ENCODE measurements around the gene DNAJC6. TPM values are rescaled to one million over a fixed set of nuclear protein-coding genes. Genes with fewer than 3 reads are reported as not detected.
"Not testable (repeated sequence)": the region's sequence is repeated elsewhere in the genome, so short reads cannot be mapped to it uniquely, and the experiment has no call there.

The DNAJC6 gene
- polyA plus RNA-seq, 12 donors = 0.50 to 2.6 (median 1.1) TPM; not detected in 1

DNA sequence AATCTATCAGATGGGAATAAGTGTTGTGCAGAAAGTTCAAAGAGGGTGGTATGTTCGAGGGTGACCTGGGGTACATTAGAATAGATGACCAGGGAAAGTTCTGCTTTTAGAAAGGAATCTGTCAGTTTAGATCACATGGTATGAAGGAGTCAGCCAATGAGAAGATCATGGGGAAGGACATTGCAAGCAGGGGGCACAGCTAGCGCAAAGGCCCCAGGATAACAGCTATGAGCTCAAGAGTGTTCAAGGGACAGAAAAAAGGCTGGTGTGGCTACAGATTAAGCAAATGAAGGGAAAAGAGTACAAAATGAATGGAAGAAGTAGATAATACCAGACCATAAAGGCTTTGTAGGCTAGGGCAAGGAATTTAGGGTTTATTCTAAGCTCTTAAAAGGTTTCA lies 119.7 kb downstream of the DNAJC6 start:
- no peak for DNase-seq

DNA sequence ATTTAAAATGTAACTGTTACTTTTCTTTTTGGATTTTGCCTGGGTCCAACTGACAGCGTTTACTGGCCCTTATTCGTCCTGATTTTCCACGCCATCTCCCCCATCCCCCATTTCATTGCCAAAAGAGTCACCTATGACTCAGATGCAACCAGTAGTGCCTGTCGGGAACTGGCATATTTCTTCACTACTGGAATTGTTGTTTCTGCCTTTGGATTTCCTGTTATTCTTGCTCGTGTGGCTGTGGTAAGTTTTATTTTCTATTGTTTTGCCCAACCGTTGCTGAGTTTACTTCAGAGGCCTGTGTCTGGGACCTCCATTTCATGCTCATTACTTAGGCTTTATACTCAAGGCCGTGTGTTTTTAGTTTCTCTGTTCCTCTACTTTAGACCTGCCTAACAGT lies 120.5 kb downstream of the DNAJC6 start:
- DNase-seq = no peak

DNA sequence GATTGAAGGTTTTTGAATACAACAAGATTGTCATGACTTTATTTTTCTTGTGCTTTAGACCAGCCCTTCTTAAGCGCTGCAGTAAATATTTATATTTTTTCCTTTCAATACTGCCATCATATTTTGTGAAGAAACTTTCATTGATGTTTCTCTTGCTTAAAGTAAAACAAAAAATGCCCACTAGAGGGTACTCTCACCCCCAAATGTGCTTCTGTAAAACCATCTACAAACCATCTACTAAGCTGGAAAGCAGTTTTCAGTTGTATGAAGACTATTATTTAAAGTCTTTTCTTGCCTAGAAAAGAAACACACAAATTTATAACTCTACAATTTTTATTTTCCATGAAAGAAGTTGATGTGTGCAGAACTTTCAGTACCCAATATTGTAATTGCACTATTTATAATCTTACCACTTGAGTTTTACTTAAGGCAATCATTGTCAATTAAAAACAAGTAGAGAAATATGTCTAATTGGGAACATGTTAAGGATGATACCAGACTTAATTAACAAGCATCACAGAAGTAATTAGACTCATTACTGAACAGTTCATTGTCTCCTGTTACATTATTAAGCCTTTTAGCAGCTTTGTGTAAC lies 121.9 kb downstream of the DNAJC6 start:
- peak; percentile 41 for DNase-seq

DNA sequence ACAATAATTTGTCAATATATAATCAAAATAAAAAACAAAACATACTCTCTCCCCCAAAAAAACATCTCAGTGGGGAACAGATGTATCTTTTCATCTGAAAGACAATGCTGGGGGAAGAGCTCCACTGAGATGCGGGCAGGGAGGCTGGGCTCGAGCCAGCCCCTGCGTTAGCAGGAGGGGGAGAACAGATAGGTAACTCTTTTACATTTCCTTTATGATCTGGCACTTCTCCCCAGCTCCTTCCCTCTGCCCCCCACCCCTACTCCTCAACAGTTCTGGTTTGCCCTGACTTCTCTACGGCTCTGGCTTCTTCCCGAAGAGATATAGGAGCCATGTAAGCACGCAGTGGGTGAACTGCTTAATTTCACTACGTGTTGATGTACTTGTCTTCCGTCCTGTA lies 123.6 kb downstream of the DNAJC6 start:
- DNase-seq = no peak

DNA sequence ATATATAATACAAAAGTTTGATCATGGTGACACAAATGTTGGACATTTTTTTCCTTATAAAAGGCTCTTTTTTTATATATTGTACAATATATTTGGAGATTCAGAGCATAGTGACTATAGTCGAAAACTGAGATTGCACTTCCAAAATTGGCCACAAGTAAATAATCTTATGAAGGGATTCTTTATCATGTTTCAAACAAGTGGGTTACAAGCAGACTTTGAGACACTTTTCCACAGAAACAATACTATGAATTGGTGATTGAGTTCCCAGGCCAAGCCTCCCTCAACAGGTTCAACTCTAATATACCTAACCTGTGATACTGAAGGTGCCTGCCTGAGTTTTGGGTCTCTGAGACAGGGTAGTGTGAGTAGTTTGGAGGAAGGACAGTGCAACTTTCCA lies 124.9 kb downstream of the DNAJC6 start:
- no peak for DNase-seq

DNA sequence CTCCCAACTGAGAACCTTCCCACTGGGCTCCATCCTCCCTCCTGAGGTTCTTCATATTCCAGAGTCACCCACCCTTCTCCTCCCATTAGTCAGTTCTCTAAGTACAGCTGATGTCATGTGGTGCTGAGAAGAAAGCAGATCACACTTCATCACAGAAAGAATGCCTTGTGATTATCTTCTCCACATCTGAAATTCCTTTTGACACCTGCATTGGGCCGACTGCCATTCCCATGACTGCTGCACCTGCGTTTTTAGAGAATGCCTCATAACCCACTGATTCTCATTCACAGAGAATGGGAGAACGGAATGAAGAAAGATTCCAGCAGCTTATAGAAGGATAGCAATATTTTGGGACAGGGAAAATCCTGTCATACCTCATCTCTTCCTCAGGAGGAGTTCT lies 125.4 kb downstream of the DNAJC6 start:
- no peak for DNase-seq

DNA sequence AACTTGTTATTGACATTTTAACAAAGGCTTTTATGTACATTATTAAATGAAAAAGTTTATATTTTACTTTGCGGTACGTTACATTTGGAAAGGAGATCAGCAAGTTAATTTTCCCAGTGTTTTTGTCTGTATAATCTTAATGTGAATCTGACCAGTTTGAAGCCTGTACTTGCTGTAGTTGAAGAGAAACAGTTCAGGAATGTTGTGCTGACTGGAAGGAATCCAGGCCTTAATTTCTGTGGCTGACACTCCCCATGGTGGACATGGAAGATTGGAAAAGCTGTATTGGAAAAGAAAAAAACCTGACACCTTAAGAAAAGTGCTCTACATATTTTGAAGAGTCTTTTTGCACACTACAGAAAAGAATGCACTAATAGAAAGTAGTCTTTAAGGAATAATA lies 126.6 kb downstream of the DNAJC6 start:
- DNase-seq = peak; percentile 37

DNA sequence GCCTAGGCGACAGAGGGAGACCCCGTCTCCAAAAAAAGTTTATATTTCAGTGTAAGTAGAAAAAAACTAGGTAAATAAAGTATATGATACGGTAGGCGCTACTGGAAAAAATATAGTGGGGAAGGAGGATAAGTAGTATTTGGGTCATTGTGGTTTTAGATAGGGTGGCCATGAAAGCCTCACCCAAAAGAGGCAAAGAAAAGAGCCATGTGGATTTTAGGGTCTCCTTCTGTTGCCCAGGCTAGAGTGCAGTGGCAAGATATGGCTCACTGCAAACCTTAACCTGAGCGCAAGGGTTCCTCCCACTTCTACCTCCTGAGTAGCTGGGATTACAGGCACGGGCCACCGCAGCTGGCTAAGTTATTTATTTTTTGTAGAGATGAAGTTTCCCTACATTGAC lies 128.3 kb downstream of the DNAJC6 start:
- no peak for DNase-seq

DNA sequence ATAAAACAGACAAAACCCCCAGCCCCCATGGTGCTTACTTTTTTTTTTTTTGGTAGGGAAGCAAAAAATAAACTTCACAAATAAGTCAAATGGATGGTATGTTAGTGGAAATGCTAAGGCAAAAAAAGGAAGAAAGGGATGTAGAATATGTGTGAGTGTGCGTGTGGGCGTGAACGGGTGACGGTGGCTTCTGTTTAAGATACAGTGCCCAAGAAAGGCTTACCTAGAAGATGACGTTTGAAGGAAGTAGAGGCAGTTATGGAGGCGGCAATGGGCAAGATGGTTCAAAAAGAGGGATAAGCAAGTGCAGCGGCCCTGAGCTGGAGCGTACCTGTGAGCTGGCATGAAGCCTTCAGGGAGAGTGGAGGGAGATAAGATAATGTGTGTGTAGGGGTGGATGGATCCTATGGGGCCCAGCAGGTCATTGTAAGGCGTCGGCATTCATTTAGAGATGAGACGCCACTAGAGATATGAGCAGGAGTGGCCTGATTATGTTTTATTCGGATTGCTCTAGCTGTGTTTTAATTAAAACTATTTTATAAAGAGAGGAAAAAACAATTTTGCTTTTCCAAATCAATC lies 131.1 kb downstream of the DNAJC6 start:
- DNase-seq = no peak

DNA sequence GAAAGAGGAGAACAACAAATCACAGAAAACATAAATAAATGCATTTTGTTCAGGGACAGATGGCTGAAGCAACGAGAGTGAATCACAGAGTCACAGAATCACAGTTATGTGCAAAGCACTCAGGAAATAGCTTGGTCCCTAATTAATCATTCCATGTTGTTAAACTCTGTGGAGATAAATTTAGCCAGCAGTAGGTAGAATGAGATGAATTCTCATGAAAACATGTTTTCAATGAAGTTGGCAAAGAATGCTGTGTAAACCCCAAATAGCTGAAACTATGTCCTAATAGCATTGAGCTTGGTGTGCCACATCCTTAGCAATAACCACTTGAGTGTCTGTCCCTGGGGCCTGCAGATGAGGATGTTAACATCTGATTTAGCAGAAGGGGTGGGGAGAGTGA lies 131.6 kb downstream of the DNAJC6 start:
- DNase-seq = no peak

DNA sequence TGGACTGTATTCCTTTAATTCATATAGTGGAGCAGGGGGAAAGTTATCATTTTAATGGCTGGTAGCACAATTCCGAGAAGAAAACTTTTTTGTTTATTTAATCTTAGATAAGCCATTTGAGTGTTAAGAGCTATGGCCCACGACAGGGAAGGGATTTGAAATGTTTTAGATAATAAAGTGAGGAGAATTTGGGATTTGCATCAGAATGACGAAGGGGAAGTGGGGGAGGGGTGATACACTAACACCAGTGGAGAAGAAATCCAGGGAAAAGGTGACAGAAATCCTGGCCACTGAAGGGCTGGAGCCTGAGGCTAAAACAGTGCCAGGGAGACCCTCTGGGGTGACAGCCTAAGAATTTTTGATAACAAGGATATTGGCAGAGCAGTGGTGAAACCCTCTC lies 132.1 kb downstream of the DNAJC6 start:
- no peak for DNase-seq

DNA sequence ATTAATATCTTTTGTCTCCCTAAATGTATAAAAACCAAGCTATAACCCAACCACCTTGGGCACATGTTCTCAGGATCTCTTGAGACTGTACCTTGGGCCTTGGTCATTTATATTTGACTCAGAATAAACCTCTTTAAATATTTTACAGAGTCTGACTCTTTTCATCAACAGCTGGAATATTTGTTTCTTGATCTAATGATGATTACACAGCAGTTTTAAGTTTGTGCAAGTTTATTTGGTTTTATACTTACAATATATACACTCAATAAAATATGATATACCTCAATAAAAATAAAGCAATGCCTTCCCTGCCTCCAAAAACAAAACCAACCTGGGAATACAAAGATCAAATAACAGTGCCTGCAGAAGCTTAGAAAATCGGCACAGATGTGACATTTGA lies 133.1 kb downstream of the DNAJC6 start:
- DNase-seq = no peak

DNA sequence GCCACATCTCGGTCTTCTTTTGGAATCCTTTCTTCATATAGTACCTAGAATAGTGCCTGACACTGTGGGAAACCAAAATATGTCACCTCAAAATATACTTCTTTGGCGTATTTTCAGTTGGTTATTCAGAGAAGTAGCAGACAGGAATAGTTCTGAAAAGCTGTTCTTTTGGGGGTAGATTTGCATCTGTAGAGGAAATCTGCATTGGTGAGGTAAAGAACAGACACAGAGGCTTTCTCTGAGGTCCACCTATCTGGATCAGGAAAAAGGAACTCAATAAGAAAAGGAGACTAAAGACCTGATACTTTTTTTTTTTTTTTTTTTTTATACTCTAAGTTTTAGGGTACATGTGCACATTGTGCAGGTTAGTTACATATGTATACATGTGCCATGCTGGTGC lies 134.3 kb downstream of the DNAJC6 start:
- DNase-seq = no peak

DNA sequence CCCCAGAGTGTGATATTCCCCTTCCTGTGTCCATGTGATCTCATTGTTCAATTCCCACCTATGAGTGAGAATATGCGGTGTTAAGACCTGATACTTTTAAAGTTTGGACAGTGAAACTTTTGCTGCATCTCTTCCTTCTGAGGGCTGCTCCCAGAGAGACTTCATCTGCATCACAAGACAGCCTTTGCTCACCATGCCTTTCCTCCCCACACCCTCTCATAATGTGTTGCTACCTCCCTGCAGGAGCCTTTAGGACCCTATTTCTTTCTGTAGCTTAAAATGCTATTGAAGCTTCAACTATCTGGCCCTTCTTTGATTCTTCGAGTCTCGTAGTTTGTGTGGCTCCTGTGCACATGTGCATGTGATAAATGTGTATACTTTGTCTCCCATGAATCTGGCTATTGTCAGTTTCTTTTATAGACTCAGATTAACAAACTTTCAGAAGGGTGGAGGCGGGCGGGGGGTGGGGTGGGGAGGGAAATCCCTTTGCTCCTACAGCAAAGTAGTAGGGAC lies 134.8 kb downstream of the DNAJC6 start:
- no peak for DNase-seq

DNA sequence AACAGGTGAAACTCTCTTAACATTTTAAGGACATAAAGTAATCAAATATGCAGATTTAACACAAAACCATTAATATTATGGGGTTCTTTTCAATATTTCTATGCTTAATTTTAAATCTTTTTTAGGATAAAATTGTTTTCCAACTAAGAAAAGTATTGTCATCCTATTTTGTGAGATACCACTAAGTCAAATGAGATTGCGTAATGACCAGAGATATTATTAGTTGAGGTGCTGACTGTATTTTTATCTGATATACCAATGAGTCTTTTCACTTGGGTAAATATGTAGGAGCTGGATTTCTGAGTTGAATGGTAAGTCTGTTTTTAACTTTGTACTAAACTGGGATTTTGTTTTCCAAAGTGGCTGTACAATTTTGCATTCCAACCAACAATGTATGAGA lies 136.5 kb downstream of the DNAJC6 start:
- no peak for DNase-seq

DNA sequence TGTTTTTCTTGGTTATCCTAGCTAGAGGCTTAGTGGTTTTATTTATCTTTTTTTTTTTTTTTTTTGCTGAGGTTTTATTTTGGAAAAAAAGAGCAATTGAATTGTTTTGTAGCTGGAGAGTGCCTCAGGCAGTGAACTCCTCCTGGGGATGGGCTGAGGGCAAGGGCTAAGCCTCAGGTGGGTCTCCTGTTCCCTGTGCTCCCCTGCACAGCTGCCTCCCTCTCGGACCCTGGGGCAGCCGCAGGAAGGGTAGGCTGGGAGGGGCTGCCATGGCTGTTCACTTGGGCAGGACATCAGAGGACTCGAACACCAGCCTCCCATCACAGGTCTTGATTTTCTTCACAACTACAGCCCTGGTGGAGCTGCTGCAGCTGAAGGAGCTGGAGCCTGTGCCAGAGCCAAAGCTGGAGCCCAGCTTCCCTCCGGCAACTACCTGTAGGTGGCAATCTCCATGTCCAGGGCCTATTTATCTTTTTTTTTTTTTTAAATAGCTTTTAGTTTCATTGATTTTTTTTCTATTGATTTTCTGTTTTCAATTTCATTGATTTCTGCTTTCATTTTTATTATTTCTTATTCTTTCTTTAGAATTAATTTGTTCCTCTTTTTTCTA lies 140.0 kb downstream of the DNAJC6 start:
- no peak for DNase-seq

DNA sequence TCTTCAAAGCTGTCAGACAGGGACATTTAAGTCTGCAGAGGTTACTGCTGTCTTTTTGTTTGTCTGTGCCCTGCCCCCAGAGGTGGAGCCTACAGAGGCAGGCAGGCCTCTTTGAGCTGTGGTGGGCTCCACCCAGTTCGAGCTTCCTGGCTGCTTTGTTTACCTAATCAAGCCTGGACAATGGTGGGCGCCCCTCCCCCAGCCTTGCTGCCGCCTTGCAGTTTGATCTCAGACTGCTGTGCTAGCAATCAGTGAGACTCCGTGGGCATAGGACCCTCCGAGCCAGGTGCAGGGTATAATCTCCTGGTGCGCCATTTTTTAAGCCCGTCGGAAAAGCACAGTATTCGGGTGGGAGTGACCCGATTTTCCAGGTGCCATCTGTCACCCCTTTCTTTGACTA lies 146.3 kb downstream of the DNAJC6 start:
- not testable (repeated sequence) for DNase-seq

DNA sequence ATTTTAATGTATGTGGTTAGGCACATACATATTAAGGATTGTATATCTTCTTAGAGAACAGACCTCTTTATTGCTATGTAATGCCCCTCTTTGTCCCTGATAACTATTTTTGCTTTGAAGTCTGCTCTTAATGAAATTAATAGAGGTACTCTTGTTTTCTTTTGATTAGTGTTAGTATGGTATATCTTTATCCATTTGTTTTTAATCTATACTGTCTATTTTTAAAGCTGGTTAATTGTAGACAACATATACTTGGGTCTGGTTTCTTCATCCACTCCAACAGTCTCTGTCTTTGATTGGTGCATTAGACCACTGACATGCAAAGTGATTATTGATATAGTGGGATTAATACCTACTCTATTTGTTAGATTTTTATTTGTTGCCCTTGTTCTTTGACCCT lies 147.1 kb downstream of the DNAJC6 start:
- no peak for DNase-seq

DNA sequence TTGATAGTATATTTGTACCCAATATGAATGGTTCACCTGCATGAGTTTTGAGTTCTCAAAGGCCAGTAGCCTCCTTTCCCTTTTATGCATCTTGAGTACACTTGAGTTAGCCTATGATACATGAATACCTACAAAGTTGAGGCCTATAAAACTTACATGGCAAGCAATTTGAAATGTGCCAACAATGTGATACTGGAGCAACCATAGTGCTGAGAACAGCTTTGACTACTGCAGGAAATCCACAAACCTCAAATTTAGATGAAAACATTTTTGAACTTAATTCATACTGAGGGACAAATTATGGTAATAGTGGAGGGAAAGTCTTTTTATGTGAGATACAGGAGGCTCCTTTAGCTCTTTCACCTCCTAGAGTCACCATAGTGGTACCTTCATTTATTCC lies 148.5 kb downstream of the DNAJC6 start:
- DNase-seq = no peak

DNA sequence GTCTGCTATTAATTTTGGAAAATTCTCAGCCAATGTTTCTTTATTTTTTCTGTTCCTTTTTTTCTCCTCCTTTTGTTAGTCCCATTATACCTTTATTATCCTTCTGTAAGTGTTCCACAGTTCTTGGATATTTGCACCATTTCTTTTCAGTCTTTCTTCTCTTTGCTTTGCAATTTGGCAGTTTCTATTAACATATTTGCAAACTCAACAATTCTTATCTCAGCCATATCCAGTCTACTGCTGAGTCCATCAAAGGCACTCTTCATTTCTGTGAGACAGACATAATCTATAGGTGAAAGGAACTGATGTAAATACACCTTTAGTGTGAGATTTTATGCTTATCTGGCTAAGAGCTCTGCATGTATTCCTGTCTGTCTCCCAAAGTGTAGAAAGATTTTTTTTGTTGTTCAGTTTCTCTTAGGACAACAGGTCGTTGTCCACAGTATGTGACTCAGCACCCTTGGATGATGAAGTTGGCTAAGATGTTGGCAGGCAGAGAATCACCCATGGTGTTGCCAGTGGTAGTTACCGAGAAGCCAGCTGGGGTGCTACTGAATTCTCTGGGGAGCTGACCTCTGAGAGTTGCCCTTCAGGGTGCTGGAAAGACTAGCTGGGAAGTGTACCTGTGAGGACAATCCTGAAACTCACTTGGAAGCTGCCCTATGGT lies 149.5 kb downstream of the DNAJC6 start:
- no peak for DNase-seq

DNA sequence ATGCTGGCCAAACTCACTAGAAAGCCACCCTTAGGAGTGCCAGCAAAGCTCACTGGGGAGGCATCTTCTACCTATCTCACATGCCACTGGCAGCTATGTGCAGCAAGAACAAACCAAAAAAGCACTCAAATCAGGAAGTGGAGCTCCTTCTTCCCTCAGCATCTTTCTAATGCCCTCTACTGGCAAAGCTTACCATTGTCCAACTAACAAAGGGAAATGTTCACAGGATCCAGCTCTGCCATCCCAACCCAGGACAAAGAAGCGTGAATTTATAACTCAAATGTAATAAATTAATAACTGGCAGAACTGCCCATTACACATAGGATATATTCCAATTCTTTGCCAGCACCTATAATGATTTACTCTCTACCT lies 150.0 kb downstream of the DNAJC6 start:
- DNase-seq = no peak

Measured in muscle of arm (tissue), 12 donors.